ENCODE measurements around the gene CCNA1.

Gene CCNA1

DNA sequence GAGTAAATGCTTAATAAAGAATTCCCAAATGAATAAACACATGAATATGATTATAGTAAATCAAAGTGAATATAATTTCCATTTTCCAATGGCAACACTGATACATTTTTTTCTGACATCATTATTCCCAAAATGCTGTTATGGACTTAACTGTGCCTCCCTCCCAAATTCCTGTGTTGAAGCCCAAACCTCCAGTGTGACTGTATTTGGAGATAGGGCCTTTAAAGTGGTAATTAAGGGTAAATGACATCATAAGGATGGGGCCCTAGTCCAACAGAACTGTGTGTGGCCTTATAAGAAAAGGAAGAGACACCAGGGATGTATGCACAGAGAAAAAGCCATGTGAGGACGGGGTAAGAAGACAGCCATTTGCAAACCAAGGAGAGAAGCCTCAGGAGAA is 19.1 kb upstream of the CCNA1 start:
- TF ChIP-seq POLR2AphosphoS5 (IDR thresholded peaks at IDR 0.05; ENCODE audit: low read depth, low read length) = no peak

- TF ChIP-seq REST (IDR thresholded peaks at IDR 0.05; ENCODE audit: insufficient read depth in 1 of 2, low read depth in 2 of 2, low read length in 2 of 2) (no peak), POLR2AphosphoS5 (IDR thresholded peaks at IDR 0.05; ENCODE audit: low read depth, low read length) (no peak), TAF1 (IDR thresholded peaks at IDR 0.05; ENCODE audit: borderline replicate concordance, insufficient read depth, low read length) (no peak), FOXP2 (optimal IDR thresholded peaks at IDR 0.05; ENCODE audit: borderline replicate concordance, extremely low read depth, extremely low read length, insufficient read depth) (no peak), SIN3A (IDR thresholded peaks at IDR 0.05; ENCODE audit: borderline replicate concordance, insufficient read depth, low read length) (no peak)
These were observed 17.8 kb upstream of the CCNA1 start for GRCh38 chr13:36414461-36414860.

DNA sequence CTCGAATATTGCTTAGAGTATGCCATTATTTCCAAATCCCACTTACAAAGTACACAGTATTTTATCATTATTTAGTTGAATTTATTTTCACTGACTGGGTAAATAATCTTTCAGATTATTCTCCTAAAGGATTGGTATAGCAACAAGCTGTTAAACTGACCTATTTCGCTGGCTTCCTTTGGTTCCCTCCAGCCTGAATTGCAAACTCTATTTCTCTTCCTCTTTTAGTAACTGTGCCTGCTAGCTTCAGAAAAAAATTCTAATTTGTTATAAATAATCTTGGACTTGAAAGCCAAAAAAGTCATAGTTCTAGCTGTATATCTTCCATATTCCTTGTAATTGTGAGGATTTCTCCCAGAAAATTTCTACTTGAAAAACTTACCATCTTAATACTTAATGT is 15.0 kb upstream of the CCNA1 start:
- TF ChIP-seq FOXP2 (optimal IDR thresholded peaks at IDR 0.05; ENCODE audit: borderline replicate concordance, extremely low read depth, extremely low read length, insufficient read depth) (no peak), SIN3A (IDR thresholded peaks at IDR 0.05; ENCODE audit: borderline replicate concordance, insufficient read depth, low read length) (no peak), TAF1 (IDR thresholded peaks at IDR 0.05; ENCODE audit: borderline replicate concordance, insufficient read depth, low read length) (no peak), REST (IDR thresholded peaks at IDR 0.05; ENCODE audit: insufficient read depth in 1 of 2, low read depth in 2 of 2, low read length in 2 of 2) (no peak), POLR2AphosphoS5 (IDR thresholded peaks at IDR 0.05; ENCODE audit: low read depth, low read length) (no peak)

DNA sequence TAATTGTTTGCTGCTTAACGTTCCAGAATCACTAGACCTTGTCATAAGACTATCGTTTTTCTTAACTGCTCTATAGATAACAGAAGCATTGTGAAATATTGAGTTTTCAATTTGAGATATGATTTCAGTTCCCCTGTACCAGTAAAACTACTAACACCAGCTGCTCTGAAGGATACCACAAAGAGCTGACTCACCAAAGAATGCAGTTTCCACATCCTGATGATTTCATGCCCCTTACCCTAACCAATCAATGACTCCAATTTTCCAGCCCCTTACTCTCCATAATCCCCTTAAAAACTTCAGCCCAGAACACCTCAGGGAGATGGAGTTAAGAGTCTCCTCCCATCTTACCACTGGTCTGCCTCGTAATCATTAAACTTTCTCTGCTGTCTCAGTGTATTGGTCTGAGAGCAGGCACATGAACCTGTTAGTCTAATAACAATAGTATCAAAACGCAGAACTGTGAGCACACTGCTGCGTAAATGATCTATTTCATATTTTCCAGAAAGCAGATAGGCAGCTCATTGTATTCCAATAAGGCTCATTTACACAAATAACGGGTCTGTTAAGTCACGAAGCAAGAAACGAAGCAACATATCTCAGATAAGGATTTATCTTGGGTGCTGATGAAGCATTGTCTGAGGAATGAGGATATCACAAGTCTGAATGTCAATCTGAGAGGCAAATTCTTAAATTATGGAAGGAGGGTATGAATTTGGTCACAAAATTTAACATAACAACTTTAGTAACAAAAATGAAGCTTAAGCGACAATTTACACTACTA is 14.1 kb upstream of the CCNA1 start:
- TF ChIP-seq REST (IDR thresholded peaks at IDR 0.05; ENCODE audit: insufficient read depth in 1 of 2, low read depth in 2 of 2, low read length in 2 of 2) = no peak
- TF ChIP-seq POLR2AphosphoS5 (IDR thresholded peaks at IDR 0.05; ENCODE audit: low read depth, low read length) = no peak
- TF ChIP-seq SIN3A (IDR thresholded peaks at IDR 0.05; ENCODE audit: borderline replicate concordance, insufficient read depth, low read length) = no peak
- TF ChIP-seq FOXP2 (optimal IDR thresholded peaks at IDR 0.05; ENCODE audit: borderline replicate concordance, extremely low read depth, extremely low read length, insufficient read depth) = no peak
- TF ChIP-seq TAF1 (IDR thresholded peaks at IDR 0.05; ENCODE audit: borderline replicate concordance, insufficient read depth, low read length) = no peak

DNA sequence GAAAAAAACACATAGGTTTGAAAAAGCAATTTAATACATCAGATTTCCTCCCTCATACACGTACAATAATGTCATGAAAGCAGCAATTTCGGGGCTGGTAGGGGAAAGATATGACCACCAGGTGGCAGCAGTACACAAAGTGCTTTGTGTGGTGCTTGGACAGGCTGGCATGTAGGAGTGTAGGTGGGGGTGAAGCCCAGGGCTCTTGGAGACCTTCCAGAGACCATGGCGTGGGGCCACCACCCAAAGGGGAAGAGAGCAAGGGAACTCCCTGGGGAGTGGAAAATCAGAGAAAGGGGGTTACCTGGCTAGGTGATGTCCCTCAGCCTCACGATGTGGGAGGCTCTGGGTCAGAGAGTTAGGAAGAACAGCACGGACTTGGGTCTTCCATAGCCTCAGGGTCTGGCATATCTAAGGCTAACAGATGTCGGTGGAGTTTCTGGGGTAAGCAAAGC is 11.8 kb upstream of the CCNA1 start:
- no peak for TF ChIP-seq POLR2AphosphoS5 (IDR thresholded peaks at IDR 0.05; ENCODE audit: low read depth, low read length)
- TF ChIP-seq TAF1 (IDR thresholded peaks at IDR 0.05; ENCODE audit: borderline replicate concordance, insufficient read depth, low read length) = no peak
- no peak for TF ChIP-seq REST (IDR thresholded peaks at IDR 0.05; ENCODE audit: insufficient read depth in 1 of 2, low read depth in 2 of 2, low read length in 2 of 2)
- TF ChIP-seq FOXP2 (optimal IDR thresholded peaks at IDR 0.05; ENCODE audit: borderline replicate concordance, extremely low read depth, extremely low read length, insufficient read depth) = no peak
- TF ChIP-seq SIN3A (IDR thresholded peaks at IDR 0.05; ENCODE audit: borderline replicate concordance, insufficient read depth, low read length) = no peak
